T-helper 9 cell (primary cell): ENCODE data around the gene SMPDL3B.
A peak's percentile ranks its signal among the peaks of the same experiment; 100 is the strongest.
"Not testable (repeated sequence)": the region's sequence is repeated elsewhere in the genome, so short reads cannot be mapped to it uniquely, and the experiment has no call there.

Source experiments
- DNase-seq: peaks from one replicate; pipeline ENCODE4 v3.0.0-alpha.2; 2020

The SMPDL3B gene

DNA sequence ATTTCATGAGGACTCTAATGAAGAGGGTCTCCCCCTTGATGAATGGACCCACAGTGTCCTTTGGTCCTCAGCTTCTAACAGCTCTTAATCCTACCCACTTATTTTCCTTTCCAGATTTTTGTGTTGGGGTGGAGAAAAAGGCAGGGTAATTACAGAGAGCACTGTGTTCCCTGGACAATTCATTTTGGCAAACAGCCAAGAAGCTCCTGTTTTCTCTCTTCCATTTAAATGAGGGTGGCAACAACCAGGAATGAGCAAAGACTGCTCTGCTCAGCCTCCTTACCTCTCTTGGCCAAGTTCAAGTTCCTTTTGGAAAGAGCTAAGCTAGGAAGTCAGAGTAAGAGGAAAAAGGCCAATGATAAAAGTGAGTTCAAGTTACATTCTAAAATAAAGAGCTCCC is 36.9 kb downstream of the SMPDL3B start:
- no peak for DNase-seq

DNA sequence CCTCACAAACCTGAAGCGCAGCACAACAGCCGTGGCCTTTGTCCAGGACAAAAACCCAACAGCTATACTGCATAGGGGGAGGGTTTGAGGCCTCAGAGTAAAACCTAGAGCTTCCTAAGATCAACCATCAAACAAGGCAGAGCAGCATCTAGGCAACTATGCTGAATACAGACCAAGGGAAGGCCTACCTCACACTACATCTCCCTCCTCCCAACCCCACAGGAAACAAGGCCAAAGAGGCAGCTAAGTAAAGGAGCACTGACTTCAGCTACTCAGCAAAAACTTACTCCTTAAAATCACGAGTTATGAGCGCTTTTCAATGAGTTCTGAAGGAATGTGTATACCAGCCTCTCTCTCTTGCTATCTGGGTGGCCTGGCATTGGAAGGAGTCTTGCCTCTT is 37.3 kb downstream of the SMPDL3B start:
- DNase-seq = no peak

DNA sequence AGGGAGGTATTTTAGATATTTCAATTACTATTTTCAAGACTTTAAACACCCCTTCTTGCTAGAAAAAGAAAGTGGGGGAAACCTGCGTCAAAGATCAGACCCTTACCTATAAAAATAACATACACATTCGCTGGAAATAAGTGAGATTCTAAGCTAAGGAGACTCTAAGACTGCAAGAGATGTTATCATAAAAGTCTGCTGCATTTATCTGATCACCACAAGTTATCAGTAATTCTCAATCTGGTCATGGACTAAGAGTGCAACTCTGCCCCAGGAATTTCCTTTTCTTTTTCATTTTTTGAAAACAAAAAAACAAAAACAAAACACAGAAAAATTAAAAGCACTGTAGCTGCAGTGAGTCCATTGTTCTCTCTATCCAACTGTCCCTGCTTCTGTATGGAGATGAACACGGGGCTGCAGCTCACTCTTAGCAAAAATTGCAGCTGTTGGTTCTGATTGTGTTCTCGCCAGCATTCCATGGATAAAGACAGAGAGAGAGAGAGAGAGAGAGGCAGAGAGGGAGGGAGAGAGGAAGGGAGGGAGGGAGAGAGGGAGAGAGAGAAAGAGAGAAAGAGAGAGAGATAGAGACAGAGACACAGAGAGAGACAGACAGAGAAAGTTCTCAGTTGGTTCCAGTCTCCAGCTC is 39.1 kb downstream of the SMPDL3B start:
- DNase-seq = no peak

DNA sequence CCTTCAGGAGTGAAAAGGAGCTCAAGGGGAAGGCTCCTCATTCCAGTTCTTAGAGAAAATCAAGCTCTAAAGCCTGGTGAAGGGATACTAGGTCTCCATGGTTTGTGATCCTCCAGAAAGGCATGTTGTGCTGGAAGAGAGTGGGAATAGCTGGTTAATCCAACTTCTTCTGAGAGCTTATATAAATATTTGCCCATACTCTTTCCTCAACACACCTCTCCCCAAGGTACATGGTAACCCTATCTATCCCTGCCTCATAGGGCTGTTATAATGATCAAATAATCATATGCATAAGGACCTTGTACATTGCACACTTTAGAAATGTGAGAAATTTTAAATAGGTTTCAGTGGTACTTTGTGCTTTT is 39.6 kb downstream of the SMPDL3B start:
- no peak for DNase-seq

DNA sequence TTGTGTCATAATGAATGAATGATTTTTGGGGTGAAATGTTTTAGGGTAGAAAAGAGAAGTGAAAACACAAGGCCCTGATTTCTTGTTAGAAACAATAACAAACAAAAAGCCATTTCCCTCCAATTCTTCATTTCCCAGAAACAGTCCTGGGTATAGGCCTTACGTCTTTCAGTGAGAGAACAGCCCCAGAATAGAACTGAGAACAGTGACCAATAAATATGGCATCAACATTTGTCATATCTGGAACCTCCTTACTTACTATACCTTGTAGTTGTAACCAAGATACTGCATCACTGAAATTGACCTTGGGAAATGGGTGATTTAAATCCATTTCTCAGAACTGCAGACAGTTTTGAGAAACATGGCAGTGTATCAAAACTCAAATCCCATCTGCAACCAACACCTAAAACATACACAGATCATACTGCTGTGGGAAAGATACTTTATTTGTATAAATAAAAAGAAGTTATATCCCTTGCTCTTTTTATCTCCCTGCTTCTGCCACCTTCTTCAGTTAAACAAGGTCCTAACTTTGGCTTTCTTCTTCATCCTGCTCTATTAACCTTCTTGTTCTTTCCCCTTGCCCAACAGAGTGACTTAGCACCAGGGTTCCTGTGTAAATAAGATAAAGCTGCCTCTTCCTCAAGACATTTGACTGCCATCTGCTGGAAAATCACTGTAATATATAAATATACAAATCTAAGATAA is 44.5 kb downstream of the SMPDL3B start:
- DNase-seq = no peak

DNA sequence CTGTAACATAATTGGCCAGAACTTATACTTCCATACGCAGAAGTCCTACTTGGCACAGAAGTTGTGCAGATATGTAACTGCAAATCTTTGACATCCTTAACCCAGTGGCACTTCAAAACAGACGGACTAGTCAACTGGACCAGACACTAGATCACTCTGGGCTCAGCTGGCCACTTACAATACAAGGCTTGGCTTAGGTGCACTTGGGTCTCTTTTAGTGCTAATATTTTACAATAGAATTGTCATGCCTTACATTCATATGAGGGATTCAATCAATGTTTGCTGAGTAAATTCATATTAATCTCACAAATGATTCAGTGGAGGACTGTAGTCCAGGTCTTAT is 45.0 kb downstream of the SMPDL3B start:
- DNase-seq = no peak

DNA sequence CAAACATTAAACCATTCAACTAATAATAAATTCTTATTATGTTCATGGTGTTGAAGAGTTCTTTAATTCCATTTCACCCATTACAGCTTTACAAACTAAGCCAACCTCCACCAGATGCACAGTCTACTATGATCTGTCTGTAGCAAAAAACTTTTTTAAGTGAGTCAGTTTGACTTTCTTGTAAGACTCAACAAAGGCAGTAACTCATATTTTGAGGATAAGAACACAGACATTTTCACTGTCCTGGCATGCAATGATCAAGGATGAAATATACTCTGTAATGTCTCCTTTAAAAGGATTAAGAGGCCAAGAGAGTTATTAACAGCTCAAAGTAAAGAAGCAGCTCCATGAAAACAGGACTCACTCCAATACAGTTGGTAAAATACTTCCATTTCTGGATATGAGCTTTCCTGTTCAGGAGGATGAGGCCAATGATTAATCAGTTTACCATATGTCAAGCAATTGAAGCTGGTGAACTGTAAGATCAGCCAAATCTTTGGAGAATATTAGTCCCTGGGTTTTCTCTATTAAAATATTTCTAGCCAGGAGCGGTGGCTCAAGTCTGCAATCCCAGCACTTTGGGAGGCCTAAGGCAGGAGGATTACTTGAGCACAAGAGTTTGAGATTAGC is 45.5 kb downstream of the SMPDL3B start:
- no peak for DNase-seq

DNA sequence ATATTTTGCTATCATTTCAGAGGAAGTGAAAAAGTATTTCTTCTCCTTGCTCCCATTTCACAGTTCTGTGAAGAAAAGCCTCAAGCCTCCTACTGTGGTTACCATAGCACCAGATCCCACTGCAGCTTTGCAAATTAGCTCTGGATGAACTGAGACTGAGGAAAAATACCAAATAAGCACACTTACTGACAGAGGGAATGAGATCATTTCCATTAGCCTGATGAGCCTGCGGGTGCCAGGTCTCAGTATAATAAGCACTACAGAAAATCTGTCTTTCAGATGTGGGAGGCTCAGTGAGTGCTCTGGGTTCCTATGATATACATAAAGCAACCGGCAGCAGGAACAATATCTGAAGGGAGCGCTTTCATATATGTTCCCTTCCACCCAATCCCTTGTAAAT is 46.3 kb downstream of the SMPDL3B start:
- no peak for DNase-seq

DNA sequence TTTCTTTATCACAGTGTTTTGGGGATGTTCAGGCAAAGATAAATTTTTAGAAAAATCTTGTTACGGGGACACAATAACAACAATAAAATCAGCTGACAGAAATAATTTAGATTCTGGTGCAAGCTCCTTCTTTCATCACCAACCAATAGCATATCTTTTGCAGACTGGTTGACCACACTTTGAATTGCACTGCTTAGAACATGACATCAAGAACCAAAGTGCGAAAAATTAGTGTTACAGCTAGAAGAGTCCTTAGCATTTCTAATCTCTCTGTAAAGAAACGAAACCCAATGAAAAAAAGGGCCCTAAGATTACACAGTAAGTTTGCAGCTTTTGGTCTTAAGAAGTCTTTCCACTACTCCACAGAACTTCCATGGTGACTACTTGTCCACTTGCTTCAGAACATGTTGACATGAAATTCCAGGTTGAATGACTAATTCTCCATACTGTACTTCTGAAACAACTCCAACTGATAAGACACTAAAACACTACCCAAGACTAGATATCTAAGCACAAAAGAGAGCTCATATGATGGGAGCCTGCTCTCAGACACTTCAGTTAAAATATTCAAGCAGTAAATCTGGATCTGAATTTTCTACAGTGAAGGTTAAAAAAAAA is 56.2 kb downstream of the SMPDL3B start:
- no peak for DNase-seq

DNA sequence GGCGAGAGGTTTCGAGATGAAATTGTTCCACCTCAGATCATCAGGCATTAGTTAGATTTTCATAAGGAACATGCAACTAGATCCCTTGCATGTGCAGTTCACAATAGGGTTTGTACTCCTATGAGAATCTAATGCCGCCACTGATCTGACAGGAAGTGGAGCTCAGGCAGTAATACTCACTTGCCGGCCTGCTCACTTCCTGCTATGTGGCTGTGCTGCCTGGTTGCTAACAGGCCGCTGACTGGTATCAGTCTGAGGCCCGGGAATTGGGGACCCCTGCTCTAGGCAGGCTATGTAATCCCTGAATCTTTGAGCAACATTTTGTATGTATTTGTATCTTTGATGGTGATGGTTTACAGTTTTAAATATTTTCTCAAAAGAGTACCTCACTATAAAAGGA is 57.5 kb downstream of the SMPDL3B start:
- peak; percentile 40 for DNase-seq

DNA sequence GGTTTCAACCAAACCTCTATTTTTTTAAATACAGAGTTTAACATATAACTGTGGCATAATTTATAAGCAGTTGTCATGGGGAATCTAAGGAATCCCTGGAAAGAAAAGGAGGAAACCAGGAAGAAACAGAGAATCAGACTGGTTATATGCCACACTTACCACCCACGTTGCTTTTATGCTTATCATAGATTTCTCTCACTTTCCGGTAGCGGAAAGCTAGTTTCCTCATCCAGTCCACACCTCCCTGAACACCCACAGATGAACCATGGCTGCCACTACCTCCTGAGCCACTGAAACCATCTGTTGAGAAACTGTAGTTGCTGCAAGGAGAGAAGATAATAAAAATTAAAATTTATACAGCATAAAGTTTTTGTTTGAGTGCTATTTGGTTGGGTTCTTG is 58.4 kb downstream of the SMPDL3B start:
- no peak for DNase-seq

DNA sequence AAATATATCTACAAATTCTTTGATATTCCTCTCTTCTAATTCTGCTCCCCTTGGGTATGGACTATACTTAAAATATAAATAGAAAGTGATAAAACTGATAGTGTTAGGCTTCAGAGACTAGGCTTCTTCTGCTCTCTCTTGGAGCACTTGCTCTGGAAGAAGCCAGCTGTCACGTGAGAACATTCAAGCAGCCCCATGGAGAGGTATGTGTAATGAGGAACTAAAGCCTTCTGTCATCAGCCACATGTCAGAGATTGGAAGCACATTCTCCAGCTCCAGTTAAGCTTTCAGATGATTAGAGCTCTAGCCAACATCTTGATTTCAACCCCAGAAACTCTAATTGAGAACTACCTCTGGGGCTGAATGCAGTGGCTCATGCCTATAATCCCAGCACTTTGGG is 59.3 kb downstream of the SMPDL3B start:
- DNase-seq = no peak

DNA sequence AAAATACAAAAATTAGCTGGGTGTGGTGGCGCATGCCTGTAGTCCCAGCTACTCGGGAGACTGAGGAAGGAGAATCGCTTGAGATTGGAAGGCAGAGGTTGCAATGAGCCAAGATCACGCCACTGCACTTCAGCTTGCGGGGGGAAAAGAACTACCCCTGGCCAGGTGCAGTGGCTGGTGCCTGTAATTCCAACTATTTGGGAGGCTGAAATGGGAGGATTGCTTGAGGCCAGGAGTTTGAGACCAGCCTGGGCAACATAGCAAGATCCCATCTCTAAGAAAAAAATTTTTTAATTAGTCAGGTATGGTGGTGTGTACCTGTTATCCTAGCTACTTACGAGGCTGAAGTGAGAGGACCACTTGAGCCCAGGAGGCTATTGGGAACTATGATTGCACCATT is 59.7 kb downstream of the SMPDL3B start:
- DNase-seq = not testable (repeated sequence)

DNA sequence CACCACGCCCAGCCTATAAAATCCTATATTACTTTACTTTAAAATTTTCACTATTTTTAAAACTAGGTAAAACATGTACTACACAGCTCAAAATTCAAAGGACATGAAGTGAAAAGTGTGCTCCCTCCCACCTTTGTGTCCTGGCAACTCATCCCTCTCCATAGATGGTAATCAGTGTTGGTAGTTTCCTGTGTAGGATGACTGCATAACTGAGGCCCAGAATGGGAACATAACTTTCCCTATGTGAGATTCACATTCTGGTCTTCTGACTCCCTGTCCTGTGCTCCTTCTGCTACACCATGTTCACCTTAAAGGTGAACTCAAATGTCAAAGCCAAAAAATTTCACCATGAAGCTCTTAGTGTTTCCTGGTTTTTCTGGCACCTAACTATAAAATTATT is 64.3 kb downstream of the SMPDL3B start:
- no peak for DNase-seq

DNA sequence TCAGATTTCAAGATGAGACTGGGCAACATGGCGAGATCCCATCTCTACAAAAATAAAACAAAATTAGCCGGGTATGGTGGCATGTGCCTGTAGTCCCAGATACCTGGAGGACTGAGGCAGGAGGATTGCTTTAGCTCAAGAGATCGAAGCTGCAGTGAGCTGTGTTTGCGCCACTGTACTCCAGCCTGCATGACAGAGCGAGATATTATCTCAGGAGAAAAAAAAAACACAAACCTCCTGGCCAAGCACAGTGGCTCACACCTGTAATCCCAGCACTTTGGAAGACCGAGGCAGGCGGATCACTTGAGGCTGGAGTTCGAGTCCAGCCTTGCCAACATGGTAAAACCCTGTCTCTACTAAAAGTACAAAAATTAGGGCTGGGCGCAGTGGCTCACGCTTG is 67.8 kb downstream of the SMPDL3B start:
- DNase-seq = no peak

DNA sequence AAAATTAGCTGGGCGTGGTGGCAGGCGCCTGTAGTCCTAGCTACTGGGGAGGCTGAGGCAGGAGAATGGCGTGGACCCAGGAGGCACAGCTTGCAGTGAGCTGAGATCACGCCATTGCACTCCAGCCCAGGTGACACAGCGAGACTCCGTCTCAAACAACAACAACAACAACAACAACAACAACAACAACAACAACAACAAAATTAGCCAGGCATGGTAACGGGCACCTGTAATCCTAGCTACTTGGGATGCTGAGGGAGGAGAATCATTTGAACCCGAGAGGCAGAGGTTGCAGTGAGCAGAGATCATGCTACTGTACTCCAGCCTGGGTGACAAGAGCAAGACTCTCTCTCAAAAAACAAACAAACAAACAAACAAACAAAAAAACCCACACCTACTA is 68.3 kb downstream of the SMPDL3B start:
- not testable (repeated sequence) for DNase-seq
